HG02798 (cell line): ENCODE results near the gene WARS2.

Experiments
- ATAC-seq: cut with Tn5 transposase; IDR thresholded peaks from one replicate; pipeline ENCODE4 v1.9.1; 2021; ENCODE audit warnings: mild to moderate bottlenecking; ENCODE audit not compliant: unreplicated experiment, poor library complexity

Gene WARS2

GRCh38 chr1:119002028-119002686 lies 138.3 kb downstream of the WARS2 start:
- no peak for ATAC-seq

DNA sequence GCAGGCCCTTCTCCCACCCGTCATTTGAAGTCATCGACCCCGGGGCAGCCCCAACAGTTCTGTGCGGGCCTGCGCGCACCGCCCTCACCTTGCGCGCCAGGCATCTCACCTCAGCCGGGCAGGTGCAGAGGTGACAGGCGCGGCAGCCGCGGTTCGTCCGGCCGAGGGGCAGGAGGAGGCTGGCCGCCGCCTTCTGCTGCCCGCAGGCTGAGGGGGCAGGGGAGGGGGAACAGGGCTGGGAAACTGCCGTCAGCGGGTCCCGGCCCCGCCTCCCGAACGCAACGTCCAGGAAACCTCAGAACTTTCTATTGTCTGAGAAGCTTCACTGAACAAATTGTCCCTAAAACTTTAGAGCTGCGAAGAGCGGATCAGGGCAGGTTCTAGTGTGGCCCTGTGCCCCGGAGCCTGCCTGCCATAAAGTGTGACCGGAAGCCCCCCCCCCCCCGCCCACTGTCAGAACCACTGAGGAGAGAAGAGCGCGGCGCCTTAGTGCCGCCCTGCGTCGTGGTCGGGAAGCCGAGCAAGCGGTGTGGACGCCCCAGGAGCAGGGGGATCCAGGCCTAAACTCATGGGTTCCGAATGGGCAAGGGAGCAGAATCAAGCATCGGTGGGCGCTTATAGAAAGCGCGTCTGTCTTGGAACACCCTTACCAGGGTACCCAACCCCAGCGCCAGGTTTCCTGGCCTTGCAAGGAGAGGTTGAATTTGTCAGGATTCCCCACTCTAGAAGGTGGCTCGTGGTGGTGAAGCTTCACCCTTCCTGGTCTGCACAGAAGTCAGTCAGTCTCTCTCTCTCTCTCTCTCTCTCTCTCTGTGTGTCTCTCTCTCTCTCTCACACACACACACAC lies 139.0 kb downstream of the WARS2 start:
- peak; percentile 40 for ATAC-seq

DNA sequence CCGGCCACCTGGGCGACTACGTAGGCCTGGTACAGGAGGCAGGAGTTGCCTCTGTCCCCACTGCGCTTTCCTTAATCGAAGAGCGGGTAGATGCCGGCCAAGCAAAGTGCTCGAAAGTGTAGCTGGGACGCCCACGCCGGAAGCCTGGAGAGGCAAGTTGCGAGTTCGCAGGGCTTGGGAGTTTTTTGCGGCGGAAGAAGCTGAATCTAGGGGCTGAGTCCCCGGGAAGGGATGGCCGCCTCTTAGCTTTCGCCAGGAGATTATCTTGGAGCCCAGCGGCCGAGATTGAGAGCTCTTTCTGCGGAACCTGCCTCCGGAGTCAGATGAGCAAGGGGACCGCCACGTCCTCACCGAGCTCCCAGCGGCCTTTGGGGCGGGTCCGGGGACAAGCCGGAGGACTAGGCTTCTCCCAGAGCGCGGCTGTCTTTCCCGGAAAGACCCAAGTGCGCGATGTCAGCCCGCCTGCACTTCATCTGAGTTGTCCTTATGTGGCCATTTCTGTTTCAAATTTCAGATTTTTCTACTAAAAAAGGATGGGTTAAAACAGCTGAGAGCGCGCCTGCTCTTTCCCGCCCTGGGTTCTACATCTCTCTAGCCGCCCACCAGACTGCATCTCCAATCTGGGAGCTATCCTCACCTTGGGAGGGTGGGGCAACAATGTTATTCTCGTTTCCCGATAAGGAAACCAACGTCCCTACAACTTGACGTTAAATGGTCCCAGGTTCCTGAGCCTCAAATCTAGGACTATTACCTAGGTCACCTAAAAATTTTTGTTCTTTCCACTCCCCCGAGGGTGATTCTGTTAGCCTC lies 139.9 kb downstream of the WARS2 start:
- no peak for ATAC-seq

- ATAC-seq: no peak
Measured at GRCh38 chr1:118999348-119000071, 140.9 kb downstream of the WARS2 start.

DNA sequence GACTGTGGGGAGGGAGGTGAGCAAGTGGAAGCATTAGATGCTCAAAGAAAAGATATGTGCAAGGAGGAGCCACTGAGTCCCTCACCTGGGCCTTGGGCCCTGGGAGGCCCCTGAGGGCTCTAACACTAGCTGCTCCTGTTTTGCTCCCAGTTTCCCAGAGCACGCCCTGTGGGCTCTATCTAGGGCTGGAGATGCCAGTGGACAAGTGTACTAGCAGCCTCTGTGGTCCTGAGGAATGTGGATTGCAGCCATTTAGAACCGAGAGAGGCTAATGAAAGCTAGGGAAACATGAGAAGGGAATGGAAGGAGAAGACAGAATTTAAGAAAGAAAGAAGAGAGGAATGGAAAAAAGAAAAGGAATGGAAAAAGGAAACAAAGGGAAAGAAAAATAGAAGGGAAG lies 142.3 kb downstream of the WARS2 start:
- ATAC-seq: no peak

DNA sequence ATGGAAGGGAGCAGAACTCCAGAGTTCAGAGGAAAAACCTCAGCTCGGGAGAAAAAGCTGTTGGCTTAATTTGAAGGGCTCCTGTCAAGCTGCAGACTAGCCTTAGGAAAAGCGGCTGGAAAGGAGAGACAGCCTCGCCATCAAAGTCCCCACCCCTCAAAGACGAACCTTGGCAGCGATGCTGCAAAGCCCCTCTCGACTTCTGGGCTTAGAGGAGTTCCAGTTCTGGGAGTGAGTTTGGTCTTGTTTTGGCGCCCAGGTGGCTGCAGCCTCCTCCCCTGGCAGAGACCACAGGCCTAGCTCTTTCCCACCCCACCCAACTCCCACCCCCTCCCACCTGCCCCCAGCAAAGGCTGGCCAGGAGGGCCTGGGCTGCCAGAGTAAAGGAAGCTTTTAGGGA lies 143.2 kb downstream of the WARS2 start:
- no peak for ATAC-seq

GRCh38 chr1:118995312-118996016 lies 145.0 kb downstream of the WARS2 start:
- ATAC-seq: no peak

DNA sequence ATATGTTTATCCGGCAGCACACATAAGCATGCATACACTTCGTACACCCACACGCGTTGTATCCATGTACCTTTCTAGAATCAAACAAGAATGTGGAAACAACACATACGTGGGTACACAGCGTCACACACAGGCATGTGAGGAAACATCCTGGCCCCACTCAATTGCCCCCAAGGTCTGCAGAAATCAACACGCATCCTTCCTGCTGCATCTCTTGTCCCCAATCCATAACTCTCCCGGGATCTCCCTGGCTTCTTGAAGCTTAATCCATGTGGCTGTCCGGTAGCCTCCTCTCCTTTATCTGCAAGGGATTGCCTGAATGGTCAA lies 146.8 kb downstream of the WARS2 start:
- ATAC-seq: no peak

GRCh38 chr1:118992868-118993699 lies 147.4 kb downstream of the WARS2 start:
- no peak for ATAC-seq

- no peak for ATAC-seq
Measured at GRCh38 chr1:118992237-118992825, 148.1 kb downstream of the WARS2 start.

- ATAC-seq: no peak
Measured at GRCh38 chr1:118991448-118991847, 149.0 kb downstream of the WARS2 start.

DNA sequence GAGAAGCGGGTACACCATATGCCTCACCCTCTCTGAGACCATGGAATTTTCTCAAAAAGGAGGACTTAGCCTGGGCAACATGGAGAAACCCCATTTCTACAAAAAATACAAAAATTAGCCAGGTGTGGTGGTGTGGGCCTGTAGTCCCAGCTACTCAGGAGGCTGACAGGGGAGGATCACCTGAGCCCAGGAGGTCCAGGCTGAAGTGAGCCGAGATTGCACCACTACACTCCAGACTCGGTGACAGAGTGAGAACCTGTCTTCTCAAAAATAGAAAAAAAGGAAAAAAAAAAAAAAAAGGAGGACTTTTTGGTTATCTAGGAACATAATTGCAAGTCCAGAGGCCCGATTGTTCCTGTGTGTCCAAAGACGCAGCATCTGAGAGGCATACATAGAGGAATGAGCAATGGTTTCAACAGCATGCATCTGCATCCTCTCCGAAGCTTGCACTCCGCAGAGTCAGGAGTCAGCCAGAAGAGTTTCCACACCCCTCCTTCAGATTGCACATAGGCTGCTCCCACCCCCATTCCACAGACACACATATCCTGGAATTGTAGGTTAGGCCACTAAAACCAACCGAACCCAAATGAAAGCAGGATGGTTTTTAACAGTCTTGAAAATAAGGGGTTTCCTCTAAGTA lies 149.8 kb downstream of the WARS2 start:
- ATAC-seq: no peak

DNA sequence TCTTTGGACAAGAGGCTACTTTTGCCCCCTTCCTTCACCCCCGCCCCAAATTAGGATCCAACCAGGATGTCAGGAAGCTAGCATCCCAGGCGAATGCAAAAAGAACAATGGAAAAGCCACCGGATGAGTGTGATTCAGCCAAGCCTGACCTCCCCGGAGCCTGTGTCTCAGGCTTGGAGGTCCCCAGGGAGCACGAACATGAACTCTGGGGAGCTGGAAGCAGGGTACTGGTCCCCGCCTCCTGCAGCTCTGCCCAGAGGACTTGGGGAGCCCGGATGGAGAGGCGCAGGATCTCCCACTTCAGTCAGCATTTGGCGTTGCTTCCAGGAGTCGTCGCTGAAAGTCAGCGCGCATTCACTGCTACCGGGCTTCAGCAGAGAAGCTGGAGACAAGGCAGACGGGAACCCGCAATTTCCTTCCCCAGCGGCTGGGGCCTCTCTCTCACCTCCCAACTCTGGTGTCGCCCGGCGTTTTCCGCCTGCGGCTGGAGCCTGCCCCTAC lies 150.5 kb downstream of the WARS2 start:
- ATAC-seq: no peak

- ATAC-seq: no peak
Measured at GRCh38 chr1:118989006-118989815, 151.2 kb downstream of the WARS2 start.

GRCh38 chr1:118988186-118989005 lies 152.1 kb downstream of the WARS2 start, which contains the start of gene TBX15:
TSS of gene TBX15 (minus strand) at chr1:118988343. CDS start at chr1:118987795, 548 bp downstream.
- no peak for ATAC-seq

GRCh38 chr1:118987468-118988185 lies 152.8 kb downstream of the WARS2 start:
- no peak for ATAC-seq
